ENCODE measurements around the gene RNASEL. TPM values are rescaled to one million over a fixed set of nuclear protein-coding genes. Genes with fewer than 3 reads are reported as not detected.
"Not testable (repeated sequence)": the region's sequence is repeated elsewhere in the genome, so short reads cannot be mapped to it uniquely, and the experiment has no call there.

RNASEL gene
- polyA plus RNA-seq, 1 of the 3 experiments (the other 2 are of a cell fraction): not detected

GRCh38 chr1:182533896-182534295 lies 55.2 kb downstream of the RNASEL start:
- Histone ChIP-seq H3K9me3 (no peaks in the 10 kb centered on the region), H3K4me2 (no peak overlapping the region), H3K36me3 (replicated peaks in 1 of 2; ENCODE audit: control insufficient read depth in 1 of 2, insufficient read depth in 2 of 2, low read length in 1 of 2) (no peaks in the 10 kb centered on the region), H3K27me3 (ENCODE audit: insufficient read depth) (no peaks in the 10 kb centered on the region), H3K4me1 (ENCODE audit: control insufficient read depth in 1 of 2, insufficient read depth in 2 of 2, low read depth in 1 of 2, low read length in 1 of 2) (no peaks in the 10 kb centered on the region), H4K20me1 (ENCODE audit: insufficient read depth) (no peaks in the 10 kb centered on the region), H3K9me2 (no peaks in the 10 kb centered on the region), H3F3A (replicated peaks; ENCODE audit: insufficient read depth) (no peaks in the 10 kb centered on the region), H3K79me2 (ENCODE audit: insufficient read depth) (no peaks in the 10 kb centered on the region), H3K27ac (ENCODE audit: low read depth in 2 of 2, low read length in 1 of 2) (no peak overlapping the region), H2AFZ (ENCODE audit: low read depth) (no peak overlapping the region), H3K9ac (no peak overlapping the region), H3K4me3 (ENCODE audit: low read depth in 2 of 2, low read length in 1 of 2) (no peak overlapping the region)
- POLR2A ChIA-PET: no interaction called here
- WGBS (ENCODE audit: low lambda C conversion rate): 80% methylated on average over 2 of the region's 2 CpGs
- TF ChIP-seq USF1 (IDR thresholded peaks at IDR 0.05; ENCODE audit: borderline replicate concordance, low read depth): no peak
- no peak for TF ChIP-seq PBX3 (IDR thresholded peaks at IDR 0.05)
- TF ChIP-seq RAD21 (IDR thresholded peaks at IDR 0.05; ENCODE audit: low read length): no peak
- TF ChIP-seq CTCF (IDR thresholded peaks at IDR 0.05): no peak
- TF ChIP-seq NRF1 (IDR thresholded peaks at IDR 0.05; ENCODE audit: low read depth, low read length): no peak
- no peak for TF ChIP-seq MXI1 (IDR thresholded peaks at IDR 0.05; ENCODE audit: low read depth, low read length)
- TF ChIP-seq JUND (IDR thresholded peaks at IDR 0.05): no peak
- TF ChIP-seq YY1 (IDR thresholded peaks at IDR 0.05; ENCODE audit: low read depth): no peak
- TF ChIP-seq TEAD4 (IDR thresholded peaks at IDR 0.05; ENCODE audit: borderline replicate concordance, insufficient read depth): no peak
- no peak for TF ChIP-seq USF2 (IDR thresholded peaks at IDR 0.05; ENCODE audit: borderline replicate concordance, low read depth, low read length)
- TF ChIP-seq FOXJ3 (CRISPR knock-in tag; IDR thresholded peaks at IDR 0.05): no peak
- no peak for TF ChIP-seq TCF12 (IDR thresholded peaks at IDR 0.05)
- no peak for TF ChIP-seq MEF2A (IDR thresholded peaks at IDR 0.05; ENCODE audit: borderline replicate concordance, low read depth)
- TF ChIP-seq MAX (IDR thresholded peaks at IDR 0.05; ENCODE audit: low read depth): no peak
- no peak for TF ChIP-seq GATA2 (CRISPR knock-in tag; IDR thresholded peaks at IDR 0.05)
- no peak for TF ChIP-seq EZH2phosphoT487 (IDR thresholded peaks at IDR 0.05; ENCODE audit: borderline replicate concordance, low read depth)
- no peak for TF ChIP-seq RXRA (IDR thresholded peaks at IDR 0.05; ENCODE audit: borderline replicate concordance, low read depth)
- TF ChIP-seq CHD2 (IDR thresholded peaks at IDR 0.05; ENCODE audit: low read length, partially characterized antibody): no peak
- TF ChIP-seq ZBTB33 (IDR thresholded peaks at IDR 0.05; ENCODE audit: borderline replicate concordance, low read depth): no peak
- no peak for DNase-seq
- CTCF ChIA-PET: no interaction called here

GRCh38 chr1:182528206-182528605 lies 60.9 kb downstream of the RNASEL start:
- H3K4me1 ChIP-seq (ENCODE audit: control insufficient read depth in 1 of 2, insufficient read depth in 2 of 2, low read depth in 1 of 2, low read length in 1 of 2); H4K20me1 ChIP-seq (ENCODE audit: insufficient read depth); CTCF ChIA-PET; H3K27me3 ChIP-seq (ENCODE audit: insufficient read depth); H3K9me2 ChIP-seq; H3K79me2 ChIP-seq (ENCODE audit: insufficient read depth); H3K4me2 ChIP-seq; POLR2A ChIA-PET; H3K4me3 ChIP-seq (ENCODE audit: low read depth in 2 of 2, low read length in 1 of 2); H3K9ac ChIP-seq; H3K27ac ChIP-seq (ENCODE audit: low read depth in 2 of 2, low read length in 1 of 2); H3K36me3 ChIP-seq (replicated peaks in 1 of 2; ENCODE audit: control insufficient read depth in 1 of 2, insufficient read depth in 2 of 2, low read length in 1 of 2); H2AFZ ChIP-seq (ENCODE audit: low read depth); H3F3A ChIP-seq (replicated peaks; ENCODE audit: insufficient read depth); DNase-seq; H3K9me3 ChIP-seq: not testable (repeated sequence)
- 26% methylated on average over 5 of the region's 5 CpGs for WGBS (ENCODE audit: low lambda C conversion rate)
